ENCODE measurements around the gene CUL2. TPM values are rescaled to one million over a fixed set of nuclear protein-coding genes. Genes with fewer than 3 reads are reported as not detected.
A peak's percentile ranks its signal among the peaks of the same experiment; 100 is the strongest.
"Not testable (repeated sequence)": the region's sequence is repeated elsewhere in the genome, so short reads cannot be mapped to it uniquely, and the experiment has no call there.

CUL2 gene
- polyA plus RNA-seq, 1 donor = 34.6 TPM

DNA sequence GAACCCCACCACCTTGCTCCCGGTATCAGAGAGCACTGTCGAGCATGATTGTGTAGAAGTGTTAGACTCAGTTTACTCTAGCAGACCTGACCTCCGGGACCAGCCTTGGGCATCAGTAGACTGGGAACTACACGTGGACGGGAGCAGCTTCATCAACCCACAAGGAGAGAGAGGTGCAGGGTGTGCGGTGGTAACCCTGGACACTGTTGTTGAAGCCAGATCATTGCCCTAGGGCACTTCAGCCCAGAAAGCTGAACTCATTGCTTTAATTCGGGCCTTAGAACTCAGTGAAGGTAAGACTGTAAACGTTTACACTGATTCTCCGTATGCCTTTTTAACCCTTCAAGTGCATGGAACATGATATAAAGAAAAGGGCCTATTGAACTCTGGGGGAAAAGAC is 117.0 kb downstream of the CUL2 start:
- H3K4me1 ChIP-seq (ENCODE audit: control insufficient read depth, insufficient read depth, low read length) = not testable (repeated sequence)

GRCh38 chr10:34972591-34972990 is 117.5 kb downstream of the CUL2 start:
- not testable (repeated sequence) for H3K9me3 ChIP-seq (ENCODE audit: control insufficient read depth, low read depth, low read length); H3K4me1 ChIP-seq (ENCODE audit: control insufficient read depth, insufficient read depth, low read length); DNase-seq; H3K4me3 ChIP-seq (ENCODE audit: low read length); H3K36me3 ChIP-seq (ENCODE audit: control insufficient read depth, insufficient read depth, low read length); H3K27me3 ChIP-seq (ENCODE audit: control insufficient read depth, insufficient read depth, low read length); H3K27ac ChIP-seq (ENCODE audit: low read length)
- WGBS (ENCODE audit: insufficient coverage, low lambda C conversion rate) = no CpG with 5 or more reads among the region's 2 CpGs

More for the DNA sequence above, 117.0 kb downstream of the CUL2 start:
- not testable (repeated sequence) for H3K27ac ChIP-seq (ENCODE audit: low read length); DNase-seq; H3K27me3 ChIP-seq (ENCODE audit: control insufficient read depth, insufficient read depth, low read length); H3K36me3 ChIP-seq (ENCODE audit: control insufficient read depth, insufficient read depth, low read length); H3K9me3 ChIP-seq (ENCODE audit: control insufficient read depth, low read depth, low read length); H3K4me3 ChIP-seq (ENCODE audit: low read length)
- no CpG with 5 or more reads among the region's 9 CpGs for WGBS (ENCODE audit: insufficient coverage, low lambda C conversion rate)

DNA sequence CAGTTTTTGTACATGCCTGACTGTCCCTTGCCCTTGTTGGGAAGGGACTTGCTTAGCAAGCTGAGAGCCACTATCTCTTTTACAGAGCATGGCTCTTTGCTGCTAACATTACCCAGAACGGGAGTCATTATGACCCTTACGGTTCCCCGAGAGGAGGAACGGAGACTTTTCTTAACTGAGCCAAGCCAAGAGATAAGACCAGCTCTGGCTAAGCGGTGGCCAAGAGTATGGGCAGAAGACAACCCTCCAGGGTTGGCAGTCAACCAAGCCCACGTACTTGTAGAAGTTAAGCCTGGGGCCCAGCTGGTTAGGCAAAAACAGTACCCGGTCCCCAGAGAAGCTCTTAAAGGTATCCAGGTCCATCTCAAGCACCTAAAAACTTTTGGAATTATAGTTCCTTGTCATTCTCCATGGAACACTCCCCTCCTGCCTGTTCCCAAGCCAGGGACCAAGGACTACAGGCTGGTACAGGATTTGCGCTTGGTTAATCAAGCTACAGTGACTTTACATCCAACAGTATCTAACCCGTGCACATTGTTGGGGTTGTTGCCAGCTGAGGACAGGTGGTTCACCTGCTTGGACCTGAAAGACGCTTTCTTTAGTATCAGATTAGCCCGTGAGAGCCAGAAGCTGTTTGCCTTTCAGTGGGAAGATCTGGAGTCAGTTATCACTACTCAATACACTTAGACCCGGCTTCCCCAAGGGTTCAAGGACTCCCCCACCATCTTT is 118.4 kb downstream of the CUL2 start:
- WGBS (ENCODE audit: insufficient coverage, low lambda C conversion rate) = no CpG with 5 or more reads among the region's 12 CpGs

DNA sequence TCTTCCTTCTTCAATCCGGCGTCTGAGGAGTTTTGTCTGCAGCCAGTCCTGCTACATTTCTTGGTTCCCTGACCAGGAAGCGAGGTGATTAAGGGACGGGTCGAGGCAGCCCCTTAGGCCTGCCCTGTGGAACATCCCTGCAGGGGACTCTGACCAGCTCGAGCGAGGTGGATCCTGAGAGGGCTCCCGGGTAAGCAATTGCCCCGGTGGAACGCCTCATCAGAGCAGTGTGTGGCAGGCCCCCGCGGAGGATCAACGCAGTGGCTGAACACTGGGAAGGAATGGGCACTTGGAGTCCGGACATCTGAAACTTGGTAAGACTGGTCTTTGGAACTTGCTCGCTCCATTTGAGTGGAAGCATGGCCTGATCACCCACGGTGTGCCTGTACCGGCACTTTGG is 121.0 kb downstream of the CUL2 start:
- Histone ChIP-seq H3K27ac (ENCODE audit: low read length) (no peak overlapping the region), H3K36me3 (ENCODE audit: control insufficient read depth, insufficient read depth, low read length) (no peaks in the 10 kb centered on the region), H3K4me1 (ENCODE audit: control insufficient read depth, insufficient read depth, low read length) (no peaks in the 10 kb centered on the region), H3K9me3 (ENCODE audit: control insufficient read depth, low read depth, low read length) (no peaks in the 10 kb centered on the region), H3K4me3 (ENCODE audit: low read length) (no peak overlapping the region), H3K27me3 (ENCODE audit: control insufficient read depth, insufficient read depth, low read length) (no peaks in the 10 kb centered on the region)
- 92% methylated on average over 2 of the region's 17 CpGs for WGBS (ENCODE audit: insufficient coverage, low lambda C conversion rate)
- DNase-seq = no peak

More for the DNA sequence above, 118.4 kb downstream of the CUL2 start:
- not testable (repeated sequence) for H3K27me3 ChIP-seq (ENCODE audit: control insufficient read depth, insufficient read depth, low read length); H3K36me3 ChIP-seq (ENCODE audit: control insufficient read depth, insufficient read depth, low read length); DNase-seq; H3K4me1 ChIP-seq (ENCODE audit: control insufficient read depth, insufficient read depth, low read length); H3K27ac ChIP-seq (ENCODE audit: low read length); H3K9me3 ChIP-seq (ENCODE audit: control insufficient read depth, low read depth, low read length); H3K4me3 ChIP-seq (ENCODE audit: low read length)

GRCh38 chr10:34967335-34967880 is 122.7 kb downstream of the CUL2 start:
- Histone ChIP-seq H3K27me3 (ENCODE audit: control insufficient read depth, insufficient read depth, low read length) (no peaks in the 10 kb centered on the region), H3K4me3 (ENCODE audit: low read length) (no peak overlapping the region), H3K27ac (ENCODE audit: low read length) (no peak overlapping the region), H3K4me1 (ENCODE audit: control insufficient read depth, insufficient read depth, low read length) (no peaks in the 10 kb centered on the region), H3K9me3 (ENCODE audit: control insufficient read depth, low read depth, low read length) (no peaks in the 10 kb centered on the region), H3K36me3 (ENCODE audit: control insufficient read depth, insufficient read depth, low read length) (no peaks in the 10 kb centered on the region)
- DNase-seq = peak; percentile 9 to 17
- 60% methylated on average over 1 of the region's 14 CpGs for WGBS (ENCODE audit: insufficient coverage, low lambda C conversion rate)

DNA sequence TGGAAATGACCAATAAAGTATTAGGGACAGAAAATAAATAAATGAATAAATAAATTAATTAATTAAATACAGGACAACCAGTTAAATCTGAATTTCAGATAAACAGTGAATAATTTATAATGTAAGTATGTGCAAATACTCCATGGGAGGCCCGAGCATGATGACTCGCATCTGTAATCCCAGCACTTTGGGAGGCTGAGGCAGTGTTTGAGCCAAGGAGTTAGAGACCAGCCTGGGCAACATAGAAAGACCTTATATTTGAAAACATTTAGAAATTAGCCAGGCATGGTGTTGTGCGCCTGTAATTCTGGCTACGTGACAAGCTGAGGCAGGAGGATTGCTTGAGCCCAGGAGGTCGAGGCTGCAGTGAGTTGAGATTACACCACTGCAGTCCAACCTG is 123.7 kb downstream of the CUL2 start:
- H3K27me3 ChIP-seq (ENCODE audit: control insufficient read depth, insufficient read depth, low read length) = no peaks in the 10 kb centered on the region
- no CpG with 5 or more reads among the region's 5 CpGs for WGBS (ENCODE audit: insufficient coverage, low lambda C conversion rate)
- no peaks in the 10 kb centered on the region for H3K4me1 ChIP-seq (ENCODE audit: control insufficient read depth, insufficient read depth, low read length)
- H3K9me3 ChIP-seq (ENCODE audit: control insufficient read depth, low read depth, low read length) = no peaks in the 10 kb centered on the region
- H3K36me3 ChIP-seq (ENCODE audit: control insufficient read depth, insufficient read depth, low read length) = no peaks in the 10 kb centered on the region
- no peak overlapping the region for H3K27ac ChIP-seq (ENCODE audit: low read length)
- no peak overlapping the region for H3K4me3 ChIP-seq (ENCODE audit: low read length)
- no peak for DNase-seq

DNA sequence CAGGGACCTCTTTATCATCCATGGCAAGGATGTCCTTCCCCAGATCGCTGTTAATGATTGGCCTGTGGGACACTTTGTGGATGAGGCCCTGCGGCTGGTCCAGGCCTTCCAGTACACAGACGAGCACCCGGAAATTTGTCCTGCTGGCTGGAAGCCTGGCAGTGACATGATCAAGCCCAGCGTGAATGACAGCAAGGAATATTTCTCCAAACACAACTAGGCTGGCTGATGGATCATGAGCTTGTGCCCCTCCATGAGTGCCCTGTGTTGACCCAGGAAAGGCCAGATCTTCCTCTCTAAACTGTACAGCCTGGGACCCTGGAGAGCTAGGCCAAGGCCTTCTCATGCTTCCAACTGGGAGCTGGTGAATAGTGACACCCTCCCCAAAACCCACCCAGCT is 124.1 kb downstream of the CUL2 start:
- no peaks in the 10 kb centered on the region for H3K4me1 ChIP-seq (ENCODE audit: control insufficient read depth, insufficient read depth, low read length)
- no peaks in the 10 kb centered on the region for H3K9me3 ChIP-seq (ENCODE audit: control insufficient read depth, low read depth, low read length)
- H3K27me3 ChIP-seq (ENCODE audit: control insufficient read depth, insufficient read depth, low read length) = no peaks in the 10 kb centered on the region
- peak in 1 of 2 donors; percentile 11 for DNase-seq
- H3K4me3 ChIP-seq (ENCODE audit: low read length) = no peak overlapping the region
- no peak overlapping the region for H3K27ac ChIP-seq (ENCODE audit: low read length)
- WGBS (ENCODE audit: insufficient coverage, low lambda C conversion rate) = no CpG with 5 or more reads among the region's 5 CpGs
- H3K36me3 ChIP-seq (ENCODE audit: control insufficient read depth, insufficient read depth, low read length) = no peaks in the 10 kb centered on the region

DNA sequence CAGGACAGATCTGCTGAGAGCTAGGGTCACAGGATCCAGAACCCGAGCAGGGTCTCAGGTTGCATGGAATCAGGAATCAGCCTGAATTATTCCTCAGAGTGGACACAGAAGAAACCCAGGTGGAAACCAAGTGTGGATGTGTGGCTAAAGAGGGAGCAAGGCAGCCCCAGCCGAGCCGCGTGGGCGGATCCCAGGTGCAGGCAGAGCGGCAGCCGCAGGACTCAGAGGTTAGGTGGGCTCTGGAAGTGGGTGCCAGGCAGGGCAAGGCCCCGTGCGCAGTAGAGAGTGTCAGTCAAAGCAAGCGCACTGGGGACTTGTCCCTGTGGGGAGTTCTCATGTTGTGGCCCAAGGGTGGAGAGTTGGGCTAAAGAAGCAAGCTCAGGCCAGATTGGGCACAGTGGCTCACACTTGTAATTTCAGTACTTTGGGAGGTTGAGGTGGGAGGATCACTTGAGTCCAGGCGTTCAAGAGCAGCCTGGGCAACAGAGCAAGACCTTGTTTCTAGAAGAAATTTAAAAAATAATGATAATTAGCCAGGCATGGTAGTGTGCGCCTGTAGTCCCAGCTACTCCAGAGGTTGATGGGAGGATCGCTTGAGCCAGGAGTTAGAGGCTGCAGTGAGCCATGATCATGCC is 125.9 kb downstream of the CUL2 start:
- H3K4me3 ChIP-seq (ENCODE audit: low read length) = no peak overlapping the region
- no peaks in the 10 kb centered on the region for H3K9me3 ChIP-seq (ENCODE audit: control insufficient read depth, low read depth, low read length)
- 100% methylated on average over 2 of the region's 13 CpGs for WGBS (ENCODE audit: insufficient coverage, low lambda C conversion rate)

DNA sequence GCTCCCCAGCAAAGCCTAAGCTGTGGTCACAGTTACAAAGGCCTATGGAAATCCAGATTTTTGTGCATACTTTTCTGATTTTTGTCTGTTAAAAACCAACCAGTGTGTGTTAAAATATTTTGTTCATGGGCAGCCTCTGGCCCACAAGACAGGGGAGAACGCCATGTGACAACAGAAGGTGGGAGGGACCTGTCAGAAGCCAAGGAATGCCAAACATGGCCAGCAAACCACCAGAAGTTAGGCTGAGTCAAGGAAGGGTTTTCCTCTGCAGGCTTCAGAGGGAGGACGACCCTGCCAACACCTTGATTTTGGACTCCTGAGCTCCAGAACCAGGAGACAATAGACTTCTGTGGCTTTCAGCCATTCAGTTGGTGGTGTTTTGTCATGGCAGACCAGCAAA is 127.3 kb downstream of the CUL2 start:
- no peaks in the 10 kb centered on the region for H3K27me3 ChIP-seq (ENCODE audit: control insufficient read depth, insufficient read depth, low read length)
- DNase-seq = no peak
- H3K4me3 ChIP-seq (ENCODE audit: low read length) = no peak overlapping the region
- no peaks in the 10 kb centered on the region for H3K9me3 ChIP-seq (ENCODE audit: control insufficient read depth, low read depth, low read length)
- no peak overlapping the region for H3K27ac ChIP-seq (ENCODE audit: low read length)
- no peaks in the 10 kb centered on the region for H3K4me1 ChIP-seq (ENCODE audit: control insufficient read depth, insufficient read depth, low read length)
- no peaks in the 10 kb centered on the region for H3K36me3 ChIP-seq (ENCODE audit: control insufficient read depth, insufficient read depth, low read length)
- WGBS (ENCODE audit: insufficient coverage, low lambda C conversion rate) = no CpG with 5 or more reads among the region's 2 CpGs

More for the DNA sequence above, 125.9 kb downstream of the CUL2 start:
- Histone ChIP-seq H3K27me3 (ENCODE audit: control insufficient read depth, insufficient read depth, low read length) (no peaks in the 10 kb centered on the region), H3K36me3 (ENCODE audit: control insufficient read depth, insufficient read depth, low read length) (no peaks in the 10 kb centered on the region), H3K4me1 (ENCODE audit: control insufficient read depth, insufficient read depth, low read length) (no peaks in the 10 kb centered on the region), H3K27ac (ENCODE audit: low read length) (no peak overlapping the region)
- DNase-seq = no peak

DNA sequence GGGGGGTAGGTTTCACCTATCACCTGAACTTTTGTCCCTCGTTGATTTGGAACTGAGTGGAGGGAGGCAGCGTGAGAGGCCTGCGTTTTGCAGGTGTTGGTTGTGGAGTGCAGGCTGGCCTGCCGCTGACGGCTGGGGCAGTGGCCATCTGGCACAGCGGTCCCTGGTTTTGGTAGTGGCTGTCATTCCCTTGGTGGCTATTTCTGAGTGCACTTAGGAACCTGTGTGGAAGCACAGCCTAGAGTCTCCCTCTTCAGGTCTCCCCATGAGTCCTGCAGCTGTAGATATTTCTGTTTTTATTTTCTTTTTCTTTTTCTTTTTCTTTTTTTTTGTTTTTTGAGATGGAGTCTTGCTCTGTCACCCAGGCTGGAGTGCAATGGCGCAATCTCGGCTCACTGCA is 129.2 kb downstream of the CUL2 start:
- no CpG with 5 or more reads among the region's 8 CpGs for WGBS (ENCODE audit: insufficient coverage, low lambda C conversion rate)
- H3K9me3 ChIP-seq (ENCODE audit: control insufficient read depth, low read depth, low read length) = no peaks in the 10 kb centered on the region
- H3K27me3 ChIP-seq (ENCODE audit: control insufficient read depth, insufficient read depth, low read length) = no peaks in the 10 kb centered on the region
- no peak for DNase-seq
- H3K4me1 ChIP-seq (ENCODE audit: control insufficient read depth, insufficient read depth, low read length) = no peaks in the 10 kb centered on the region
- no peaks in the 10 kb centered on the region for H3K36me3 ChIP-seq (ENCODE audit: control insufficient read depth, insufficient read depth, low read length)
- H3K4me3 ChIP-seq (ENCODE audit: low read length) = no peak overlapping the region
- H3K27ac ChIP-seq (ENCODE audit: low read length) = no peak overlapping the region

All from large intestine (tissue), 3 donors.